Osteoblast (primary cell): ENCODE data around the gene CHMP4A. TPM values are rescaled to one million over a fixed set of nuclear protein-coding genes. Genes with fewer than 3 reads are reported as not detected.
A peak's percentile ranks its signal among the peaks of the same experiment; 100 is the strongest.

ENCODE experiments used
- DNase-seq: peaks from one replicate; pipeline ENCODE4 v3.0.0; 2011; ENCODE audit warnings: low spot score, mixed read lengths; ENCODE audit not compliant: insufficient read length; ENCODE audit errors: missing footprints
- H2AFZ ChIP-seq: 2 replicates; pipeline ENCODE4 v1.6.0; 2011; ENCODE audit warnings: mild to moderate bottlenecking, low read length
- H3K27ac ChIP-seq: 2 replicates; pipeline ENCODE4 v1.5.1; 2011; ENCODE audit warnings: mild to moderate bottlenecking, low read depth, low read length, moderate library complexity
- H3K27me3 ChIP-seq: 2 replicates; pipeline ENCODE4 v1.6.0; 2012; ENCODE audit warnings: mild to moderate bottlenecking, control low read depth, inconsistent platforms, low read length, moderate library complexity; ENCODE audit not compliant: insufficient read depth
- H3K36me3 ChIP-seq: 2 replicates; pipeline ENCODE4 v1.5.1; 2011; ENCODE audit warnings: mild to moderate bottlenecking, low read length, control low read depth, moderate library complexity; ENCODE audit not compliant: insufficient read depth
- H3K4me1 ChIP-seq: 2 replicates; pipeline ENCODE4 v1.5.1; 2011; ENCODE audit warnings: mild to moderate bottlenecking, low read length, control low read depth, moderate library complexity; ENCODE audit not compliant: insufficient read depth
- H3K4me2 ChIP-seq: 2 replicates; pipeline ENCODE4 v1.6.0; 2011; ENCODE audit warnings: mild to moderate bottlenecking, low read length; ENCODE audit not compliant: insufficient read depth
- H3K4me3 ChIP-seq: fragments of 200-600 bp; sonication (generic); 3 replicates; pipeline ENCODE4 v1.5.1; 2012; ENCODE audit warnings: mild to moderate bottlenecking, low read length, inconsistent platforms; ENCODE audit not compliant: insufficient read depth
- H3K79me2 ChIP-seq: 2 replicates; pipeline ENCODE4 v1.6.0; 2012; ENCODE audit warnings: mild to moderate bottlenecking, low read length, control low read depth, inconsistent platforms; ENCODE audit not compliant: insufficient read depth
- H3K9me3 ChIP-seq: 2 replicates; pipeline ENCODE4 v1.5.1; 2011; ENCODE audit warnings: low read depth, low read length, control low read depth
- H4K20me1 ChIP-seq: 2 replicates; pipeline ENCODE4 v1.6.0; 2012; ENCODE audit warnings: mild to moderate bottlenecking, low read length, control low read depth; ENCODE audit not compliant: insufficient read depth
- total RNA-seq: library from RNA; depleted of rRNA; stranded (reverse); fragments of >200 nt; gene quantifications from 2 replicates; pipeline ENCODE4 v1.2.3, GENCODE V29; 2012
- TF ChIP-seq, protein P1 (sequence below): IDR thresholded peaks from 2 replicates; pipeline ENCODE4 v1.5.1; 2011; ENCODE audit warnings: mild to moderate bottlenecking, low read depth, low read length, moderate library complexity; ENCODE audit errors: extremely low read depth

CHMP4A gene
- total RNA-seq, 1 donor: 19.2 TPM

DNA sequence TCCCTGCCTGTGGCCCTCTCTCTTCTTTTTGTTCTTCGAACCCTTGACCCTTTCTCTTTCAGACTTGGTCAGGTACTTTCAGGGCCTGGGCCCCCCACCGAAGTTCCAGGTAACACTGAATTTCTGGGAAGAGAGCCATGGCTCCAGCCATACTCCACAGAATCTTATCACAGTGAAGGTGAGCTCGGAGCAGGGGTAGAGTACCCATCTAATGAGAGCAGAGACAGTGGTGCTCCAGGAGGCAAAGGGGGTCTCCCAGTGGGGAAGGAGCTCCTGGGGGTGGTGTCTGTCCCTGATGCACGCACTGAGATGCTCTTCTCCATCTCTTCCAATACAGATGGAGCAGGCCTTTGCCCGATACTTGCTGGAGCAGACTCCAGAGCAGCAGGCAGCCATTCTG, 47.5 kb downstream of the CHMP4A start:
- Histone ChIP-seq H3K4me1 (peaks cover 11% of the 10 kb centered on the region), H3K9me3 (no peaks in the 10 kb centered on the region), H4K20me1 (peaks cover 6% of the 10 kb centered on the region), H3K4me3 (no peak overlapping the region), H3K27ac (no peak overlapping the region), H3K36me3 (peaks cover 63% of the 10 kb centered on the region), H3K4me2 (no peak overlapping the region), H3K27me3 (no peaks in the 10 kb centered on the region), H3K79me2 (peaks cover 23% of the 10 kb centered on the region), H2AFZ (no peak overlapping the region)
- DNase-seq: no peak
- TF ChIP-seq, protein P1, sequence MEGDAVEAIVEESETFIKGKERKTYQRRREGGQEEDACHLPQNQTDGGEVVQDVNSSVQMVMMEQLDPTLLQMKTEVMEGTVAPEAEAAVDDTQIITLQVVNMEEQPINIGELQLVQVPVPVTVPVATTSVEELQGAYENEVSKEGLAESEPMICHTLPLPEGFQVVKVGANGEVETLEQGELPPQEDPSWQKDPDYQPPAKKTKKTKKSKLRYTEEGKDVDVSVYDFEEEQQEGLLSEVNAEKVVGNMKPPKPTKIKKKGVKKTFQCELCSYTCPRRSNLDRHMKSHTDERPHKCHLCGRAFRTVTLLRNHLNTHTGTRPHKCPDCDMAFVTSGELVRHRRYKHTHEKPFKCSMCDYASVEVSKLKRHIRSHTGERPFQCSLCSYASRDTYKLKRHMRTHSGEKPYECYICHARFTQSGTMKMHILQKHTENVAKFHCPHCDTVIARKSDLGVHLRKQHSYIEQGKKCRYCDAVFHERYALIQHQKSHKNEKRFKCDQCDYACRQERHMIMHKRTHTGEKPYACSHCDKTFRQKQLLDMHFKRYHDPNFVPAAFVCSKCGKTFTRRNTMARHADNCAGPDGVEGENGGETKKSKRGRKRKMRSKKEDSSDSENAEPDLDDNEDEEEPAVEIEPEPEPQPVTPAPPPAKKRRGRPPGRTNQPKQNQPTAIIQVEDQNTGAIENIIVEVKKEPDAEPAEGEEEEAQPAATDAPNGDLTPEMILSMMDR: no peak

DNA sequence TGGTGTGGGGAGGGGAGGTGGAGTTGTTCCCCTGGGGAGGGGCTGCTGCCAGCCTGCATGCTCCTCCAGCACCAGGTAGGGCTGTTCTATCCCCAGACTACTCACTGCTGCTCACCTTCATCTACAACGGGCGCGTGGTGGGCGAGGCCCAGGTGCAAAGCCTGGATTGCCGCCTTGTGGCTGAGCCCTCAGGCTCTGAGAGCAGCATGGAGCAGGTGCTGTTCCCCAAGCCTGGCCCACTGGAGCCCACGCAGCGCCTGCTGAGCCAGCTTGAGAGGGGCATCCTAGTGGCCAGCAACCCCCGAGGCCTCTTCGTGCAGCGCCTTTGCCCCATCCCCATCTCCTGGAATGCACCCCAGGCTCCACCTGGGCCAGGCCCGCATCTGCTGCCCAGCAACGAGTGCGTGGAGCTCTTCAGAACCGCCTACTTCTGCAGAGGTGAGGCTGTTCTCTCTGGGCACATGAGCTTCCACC, 48.7 kb downstream of the CHMP4A start:
- TF ChIP-seq, protein P1: no peak
- H3K9me3 ChIP-seq: no peaks in the 10 kb centered on the region
- H3K4me1 ChIP-seq: peaks cover 11% of the 10 kb centered on the region
- H3K4me2 ChIP-seq: no peak overlapping the region
- peaks cover 23% of the 10 kb centered on the region for H3K79me2 ChIP-seq
- no peak overlapping the region for H3K27ac ChIP-seq
- DNase-seq: peak; percentile 35
- no peak overlapping the region for H3K4me3 ChIP-seq
- H3K27me3 ChIP-seq: no peaks in the 10 kb centered on the region
- H2AFZ ChIP-seq: no peak overlapping the region
- H3K36me3 ChIP-seq: peaks cover 69% of the 10 kb centered on the region
- H4K20me1 ChIP-seq: peaks cover 6% of the 10 kb centered on the region

DNA sequence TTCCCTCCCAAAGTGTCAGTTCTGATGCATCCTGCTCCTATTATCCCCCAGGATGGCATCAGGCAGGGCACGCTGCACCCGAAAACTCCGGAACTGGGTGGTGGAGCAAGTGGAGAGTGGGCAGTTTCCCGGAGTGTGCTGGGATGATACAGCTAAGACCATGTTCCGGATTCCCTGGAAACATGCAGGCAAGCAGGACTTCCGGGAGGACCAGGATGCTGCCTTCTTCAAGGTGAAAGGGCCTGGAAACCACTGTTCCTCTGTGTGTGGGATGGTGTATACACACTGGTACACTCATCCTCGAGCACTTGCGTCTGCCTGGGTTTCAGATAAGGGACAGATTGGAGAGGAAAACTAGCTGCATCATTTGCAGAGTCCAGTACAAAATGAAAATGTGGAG, 51.2 kb downstream of the CHMP4A start:
- peak overlapping the region; percentile 42 for H2AFZ ChIP-seq
- peak; percentile 90 for DNase-seq
- TF ChIP-seq, protein P1: no peak

DNA sequence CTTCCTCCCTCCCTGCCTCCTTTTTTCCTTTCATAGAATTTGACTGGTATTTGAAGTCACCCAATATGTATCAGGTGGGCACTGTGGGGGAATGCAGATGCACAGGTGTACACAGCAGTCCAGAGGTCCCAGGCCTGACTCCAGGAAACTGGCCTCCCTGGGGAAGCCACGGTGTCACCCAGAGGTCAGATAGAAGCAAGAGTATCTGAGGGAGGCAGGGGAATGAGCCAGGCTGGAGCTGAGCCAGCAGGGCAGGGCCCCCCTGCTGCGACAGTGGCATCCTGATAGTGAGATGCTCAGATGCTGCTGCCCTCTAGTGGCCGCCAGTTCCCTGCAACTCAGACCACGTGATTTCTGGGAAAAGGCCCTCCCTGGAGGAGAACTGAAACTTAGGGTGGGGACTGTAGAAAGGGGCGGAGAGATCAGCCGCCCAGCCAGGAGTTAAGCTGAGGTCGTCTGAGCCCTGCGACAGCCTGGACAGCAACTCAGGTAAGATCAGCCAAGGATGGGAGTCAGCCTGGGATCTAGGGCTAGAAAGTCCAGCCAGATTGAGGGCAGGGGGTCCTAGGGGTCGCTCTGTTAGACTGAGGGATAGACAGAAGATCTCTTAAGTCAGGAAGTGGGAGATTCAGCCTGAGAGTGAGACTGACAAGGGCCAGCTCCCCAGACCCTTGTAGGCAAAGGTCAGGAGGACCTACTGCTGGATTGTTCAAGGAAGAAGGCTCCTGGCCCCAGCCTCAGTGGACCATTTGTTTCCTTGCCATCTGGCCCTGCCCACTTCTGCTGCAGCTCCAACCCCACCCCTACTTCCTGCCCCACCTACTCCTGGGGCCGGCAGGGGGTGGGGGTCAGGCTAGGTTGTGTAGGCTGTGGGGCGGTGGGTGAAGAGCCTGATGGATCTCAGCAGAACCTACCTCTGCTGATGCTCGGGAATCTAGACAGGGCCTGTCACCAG, 52.2 kb downstream of the CHMP4A start, which contains the start of gene IRF9:
Gene IRF9, plus strand, starts transcription at position 416 of the 955 bp plus-strand sequence. CDS start 880 bp downstream, outside the sequence.
- DNase-seq: peak; percentile 98
- Histone ChIP-seq H3K9me3 (no peaks in the 10 kb centered on the region), H3K4me2 (peak within 1 kb of the TSS; percentile 97), H3K27ac (peak within 1 kb of the TSS; percentile 88), H4K20me1 (peaks cover 6% of the 10 kb centered on the region), H3K27me3 (no peaks in the 10 kb centered on the region), H3K79me2 (peaks cover 23% of the 10 kb centered on the region), H3K4me1 (peaks cover 11% of the 10 kb centered on the region), H3K36me3 (peaks cover 74% of the 10 kb centered on the region), H3K4me3 (peak within 1 kb of the TSS; percentile 82), H2AFZ (peak within 1 kb of the TSS; percentile 42)
- TF ChIP-seq, protein P1: peak; percentile 98

More for the DNA sequence above, 51.2 kb downstream of the CHMP4A start:
- H3K27ac ChIP-seq: peak overlapping the region; percentile 88
- peaks cover 11% of the 10 kb centered on the region for H3K4me1 ChIP-seq
- no peaks in the 10 kb centered on the region for H3K27me3 ChIP-seq
- no peaks in the 10 kb centered on the region for H3K9me3 ChIP-seq
- peak overlapping the region; percentile 97 for H3K4me2 ChIP-seq
- H3K79me2 ChIP-seq: peaks cover 23% of the 10 kb centered on the region
- peaks cover 6% of the 10 kb centered on the region for H4K20me1 ChIP-seq
- H3K36me3 ChIP-seq: peaks cover 74% of the 10 kb centered on the region
- H3K4me3 ChIP-seq: peak overlapping the region; percentile 82
